DMS53 treated with DMSO at 0.1 percent for 48 hours (cell line): Measurements from ENCODE around the gene TPRG1.
A peak's percentile ranks its signal among the peaks of the same experiment; 100 is the strongest.

Experiments
- DNase-seq: peaks from one replicate; lab custom pipeline; 2025; ENCODE audit not compliant: unreplicated experiment; lab: John Stamatoyannopoulos, UW

TPRG1 gene

GRCh38 chr3:189227249-189227648 lies 55.5 kb downstream of the TPRG1 start:
- no peak for DNase-seq

- DNase-seq, result no peak
Observed at GRCh38 chr3:189229196-189229828, 57.5 kb downstream of the TPRG1 start.

GRCh38 chr3:189232790-189233189 lies 61.0 kb downstream of the TPRG1 start:
- DNase-seq, result no peak

GRCh38 chr3:189233225-189233858 lies 61.6 kb downstream of the TPRG1 start:
- peak; percentile 12 for DNase-seq

- DNase-seq, result no peak
Observed at GRCh38 chr3:189235214-189235613, 63.4 kb downstream of the TPRG1 start.

- DNase-seq, result no peak
Observed at GRCh38 chr3:189236352-189236751, 64.6 kb downstream of the TPRG1 start.

- no peak for DNase-seq
Observed at GRCh38 chr3:189237526-189237925, 65.8 kb downstream of the TPRG1 start.

- DNase-seq, result no peak
Observed at GRCh38 chr3:189238071-189238470, 66.3 kb downstream of the TPRG1 start.

GRCh38 chr3:189239616-189240015 lies 67.8 kb downstream of the TPRG1 start:
- no peak for DNase-seq

- DNase-seq, result no peak
Observed at GRCh38 chr3:189249987-189250386, 78.2 kb downstream of the TPRG1 start.

GRCh38 chr3:189258261-189258660 lies 86.5 kb downstream of the TPRG1 start:
- no peak for DNase-seq

- peak; percentile 13 for DNase-seq
Observed at GRCh38 chr3:189260556-189261493, 89.1 kb downstream of the TPRG1 start.

GRCh38 chr3:189262746-189263145 lies 91.0 kb downstream of the TPRG1 start:
- no peak for DNase-seq

GRCh38 chr3:189267981-189268613 lies 96.3 kb downstream of the TPRG1 start:
- DNase-seq, result no peak

GRCh38 chr3:189269365-189269764 lies 97.6 kb downstream of the TPRG1 start:
- DNase-seq, result no peak

GRCh38 chr3:189270248-189270832 lies 98.6 kb downstream of the TPRG1 start:
- peak; percentile 32 for DNase-seq

- no peak for DNase-seq
Observed at GRCh38 chr3:189272500-189273119, 100.8 kb downstream of the TPRG1 start.

GRCh38 chr3:189273736-189274135 lies 102.0 kb downstream of the TPRG1 start:
- no peak for DNase-seq

GRCh38 chr3:189275182-189275581 lies 103.4 kb downstream of the TPRG1 start:
- DNase-seq, result no peak

- DNase-seq, result no peak
Observed at GRCh38 chr3:189275852-189276251, 104.1 kb downstream of the TPRG1 start.
